Neural cell (in vitro differentiated cells): Measurements from ENCODE around the gene CBR3. TPM values are rescaled to one million over a fixed set of nuclear protein-coding genes. Genes with fewer than 3 reads are reported as not detected.
"Not testable (repeated sequence)": the region's sequence is repeated elsewhere in the genome, so short reads cannot be mapped to it uniquely, and the experiment has no call there.

Experiments used
- H2AFZ ChIP-seq: fragments of 200-600, 300-800 bp; sonication (generic), shearing (Covaris generic); 2 replicates; pipeline ENCODE4 v1.6.0; 2014; ENCODE audit warnings: low read depth, mild to moderate bottlenecking, antibody characterized with exemption, low read length, moderate library complexity
- H3F3A ChIP-seq: fragments of 200-600 bp; shearing (Covaris generic); 2 replicates; pipeline ENCODE4 v1.6.1; 2016; ENCODE audit warnings: mild to moderate bottlenecking, moderate library complexity, mixed read lengths, antibody characterized with exemption, low read length; ENCODE audit not compliant: insufficient read depth, poor library complexity, severe bottlenecking
- H3K27ac ChIP-seq: fragments of 200-600, 300-800 bp; sonication (generic), shearing (Covaris generic); 2 replicates; pipeline ENCODE4 v1.5.1; 2014; ENCODE audit warnings: mild to moderate bottlenecking, low read length, moderate library complexity
- H3K27me3 ChIP-seq: fragments of 300-800, 200-600 bp; sonication (generic), shearing (Covaris generic); 2 replicates; pipeline ENCODE4 v1.6.0; 2014; ENCODE audit warnings: mild to moderate bottlenecking, low read depth, low read length, moderate library complexity; ENCODE audit not compliant: insufficient read depth
- H3K36me3 ChIP-seq: fragments of 300-800, 200-600 bp; sonication (generic), shearing (Covaris generic); 2 replicates; pipeline ENCODE4 v1.5.1; 2014; ENCODE audit warnings: mild to moderate bottlenecking, antibody characterized with exemption, low read length, moderate library complexity; ENCODE audit not compliant: insufficient read depth
- H3K4me2 ChIP-seq: fragments of 300-800, 200-600 bp; sonication (generic), shearing (Covaris generic); 2 replicates; pipeline ENCODE4 v1.6.0; 2014; ENCODE audit warnings: mild to moderate bottlenecking, low read length
- H3K4me3 ChIP-seq: fragments of 300-800, 200-600 bp; sonication (generic), shearing (Covaris generic); 2 replicates; pipeline ENCODE4 v1.5.1; 2014; ENCODE audit warnings: mild to moderate bottlenecking, low read length, moderate library complexity
- H3K79me2 ChIP-seq: fragments of 200-600 bp; shearing (Covaris generic); replicated peaks from 2 replicates; pipeline ENCODE4 v1.6.0; 2014; ENCODE audit warnings: mild to moderate bottlenecking, low read length, moderate library complexity; ENCODE audit not compliant: insufficient read depth
- H3K9ac ChIP-seq: fragments of 300-800, 200-600 bp; sonication (generic), shearing (Covaris generic); 2 replicates; pipeline ENCODE4 v1.6.1; 2016; ENCODE audit warnings: mild to moderate bottlenecking, low read length, mixed read lengths
- H3K9me2 ChIP-seq: fragments of 200-600 bp; shearing (Covaris generic); 2 replicates; pipeline ENCODE4 v1.6.1; 2016; ENCODE audit warnings: mild to moderate bottlenecking, low read length, mixed read lengths; ENCODE audit not compliant: insufficient read depth
- H3K9me3 ChIP-seq: fragments of 200-600, 300-800 bp; sonication (generic), shearing (Covaris generic); 2 replicates; pipeline ENCODE4 v1.6.1; 2016; ENCODE audit warnings: mild to moderate bottlenecking, mixed run types, low read length, moderate library complexity, mixed read lengths
- H4K20me1 ChIP-seq: fragments of 200-600 bp; shearing (Covaris generic); 2 replicates; pipeline ENCODE4 v1.6.1; 2016; ENCODE audit warnings: mild to moderate bottlenecking, mixed run types; ENCODE audit not compliant: insufficient read depth
- EP300 ChIP-seq: fragments of 450-650 bp; conservative IDR thresholded peaks from 2 replicates; pipeline ENCODE4 v1.6.1; 2014; ENCODE audit warnings: antibody characterized with exemption, mild to moderate bottlenecking, moderate library complexity; ENCODE audit not compliant: poor library complexity, severe bottlenecking
- EZH2 ChIP-seq: fragments of 200-600, 300-800 bp; shearing (Covaris generic), sonication (generic); IDR thresholded peaks from 2 replicates; pipeline ENCODE4 v1.6.1; 2014; ENCODE audit warnings: antibody characterized with exemption, low read length, borderline replicate concordance, mild to moderate bottlenecking; ENCODE audit not compliant: insufficient read depth, poor library complexity, severe bottlenecking
- MXI1 ChIP-seq: fragments of 450-650 bp; conservative IDR thresholded peaks from 2 replicates; pipeline ENCODE4 v1.6.1; 2014; ENCODE audit warnings: antibody characterized with exemption, mild to moderate bottlenecking; ENCODE audit not compliant: poor library complexity, severe bottlenecking
- POLR2AphosphoS5 ChIP-seq: IDR thresholded peaks from 2 replicates; pipeline ENCODE4 v1.6.1; 2012
- RAD21 ChIP-seq: fragments of 450-650 bp; conservative IDR thresholded peaks from 2 replicates; pipeline ENCODE4 v1.6.1; 2014; ENCODE audit warnings: antibody characterized with exemption, mild to moderate bottlenecking, moderate library complexity
- SMC3 ChIP-seq: fragments of 450-650 bp; conservative IDR thresholded peaks from 2 replicates; pipeline ENCODE4 v1.6.1; 2014; ENCODE audit warnings: antibody characterized with exemption, mild to moderate bottlenecking, moderate library complexity; ENCODE audit not compliant: poor library complexity
- TAF1 ChIP-seq: IDR thresholded peaks from 2 replicates; pipeline ENCODE4 v1.6.1; 2012; ENCODE audit warnings: low read depth
- polyA plus RNA-seq: library from polyadenylated mRNA; depleted of rRNA; stranded (reverse); fragments of >200 nt; gene quantifications from 2 replicates; pipeline ENCODE4 v1.2.3, GENCODE V29; 2014
- TF ChIP-seq, protein P1 (sequence below): fragments of 450-650 bp; IDR thresholded peaks from 2 replicates; pipeline ENCODE4 v1.5.1; 2014; ENCODE audit warnings: antibody characterized with exemption, mild to moderate bottlenecking, moderate library complexity; ENCODE audit not compliant: poor library complexity, severe bottlenecking
- TF ChIP-seq, protein P2 (sequence below): IDR thresholded peaks from 2 replicates; pipeline ENCODE4 v1.6.1; 2012; ENCODE audit warnings: borderline replicate concordance

The CBR3 gene
- polyA plus RNA-seq, 1 donor from 2014 or later = not detected

DNA sequence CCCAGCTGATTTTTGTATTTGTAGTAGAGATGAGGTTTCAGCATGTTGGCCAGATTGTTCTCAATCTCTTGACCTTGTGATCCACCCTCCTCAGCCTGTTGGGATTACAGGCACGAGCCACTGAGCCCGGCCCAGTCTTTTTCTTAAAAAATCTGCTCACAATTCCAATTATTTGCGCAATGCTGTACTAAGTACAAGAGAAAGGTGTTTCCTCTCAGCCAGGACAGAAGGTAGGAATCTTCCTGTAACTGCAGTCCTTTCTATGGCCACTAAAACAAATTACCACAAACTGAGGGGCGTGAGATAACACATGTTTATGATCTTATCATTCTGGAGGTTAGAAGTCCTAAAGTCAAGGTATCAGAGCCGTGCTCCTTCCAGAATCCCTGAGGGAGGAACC is 6.9 kb upstream of the CBR3 start:
- Histone ChIP-seq H3K79me2 (no peaks in the 10 kb centered on the region), H2AFZ (no peak overlapping the region), H3K27ac (no peak overlapping the region), H3K36me3 (no peaks in the 10 kb centered on the region), H3K9me2 (no peaks in the 10 kb centered on the region), H3K27me3 (peaks cover 21% of the 10 kb centered on the region), H4K20me1 (no peaks in the 10 kb centered on the region), H3K9me3 (no peaks in the 10 kb centered on the region), H3K4me2 (no peak overlapping the region), H3K9ac (no peak overlapping the region), H3F3A (no peaks in the 10 kb centered on the region), H3K4me3 (no peak overlapping the region)
- no peak for TF ChIP-seq MXI1
- TF ChIP-seq EP300 = no peak
- TF ChIP-seq, protein P1, sequence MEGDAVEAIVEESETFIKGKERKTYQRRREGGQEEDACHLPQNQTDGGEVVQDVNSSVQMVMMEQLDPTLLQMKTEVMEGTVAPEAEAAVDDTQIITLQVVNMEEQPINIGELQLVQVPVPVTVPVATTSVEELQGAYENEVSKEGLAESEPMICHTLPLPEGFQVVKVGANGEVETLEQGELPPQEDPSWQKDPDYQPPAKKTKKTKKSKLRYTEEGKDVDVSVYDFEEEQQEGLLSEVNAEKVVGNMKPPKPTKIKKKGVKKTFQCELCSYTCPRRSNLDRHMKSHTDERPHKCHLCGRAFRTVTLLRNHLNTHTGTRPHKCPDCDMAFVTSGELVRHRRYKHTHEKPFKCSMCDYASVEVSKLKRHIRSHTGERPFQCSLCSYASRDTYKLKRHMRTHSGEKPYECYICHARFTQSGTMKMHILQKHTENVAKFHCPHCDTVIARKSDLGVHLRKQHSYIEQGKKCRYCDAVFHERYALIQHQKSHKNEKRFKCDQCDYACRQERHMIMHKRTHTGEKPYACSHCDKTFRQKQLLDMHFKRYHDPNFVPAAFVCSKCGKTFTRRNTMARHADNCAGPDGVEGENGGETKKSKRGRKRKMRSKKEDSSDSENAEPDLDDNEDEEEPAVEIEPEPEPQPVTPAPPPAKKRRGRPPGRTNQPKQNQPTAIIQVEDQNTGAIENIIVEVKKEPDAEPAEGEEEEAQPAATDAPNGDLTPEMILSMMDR = no peak
- no peak for TF ChIP-seq EZH2
- TF ChIP-seq RAD21 = no peak
- no peak for TF ChIP-seq TAF1
- no peak for TF ChIP-seq POLR2AphosphoS5
- no peak for TF ChIP-seq SMC3
- TF ChIP-seq, protein P2, sequence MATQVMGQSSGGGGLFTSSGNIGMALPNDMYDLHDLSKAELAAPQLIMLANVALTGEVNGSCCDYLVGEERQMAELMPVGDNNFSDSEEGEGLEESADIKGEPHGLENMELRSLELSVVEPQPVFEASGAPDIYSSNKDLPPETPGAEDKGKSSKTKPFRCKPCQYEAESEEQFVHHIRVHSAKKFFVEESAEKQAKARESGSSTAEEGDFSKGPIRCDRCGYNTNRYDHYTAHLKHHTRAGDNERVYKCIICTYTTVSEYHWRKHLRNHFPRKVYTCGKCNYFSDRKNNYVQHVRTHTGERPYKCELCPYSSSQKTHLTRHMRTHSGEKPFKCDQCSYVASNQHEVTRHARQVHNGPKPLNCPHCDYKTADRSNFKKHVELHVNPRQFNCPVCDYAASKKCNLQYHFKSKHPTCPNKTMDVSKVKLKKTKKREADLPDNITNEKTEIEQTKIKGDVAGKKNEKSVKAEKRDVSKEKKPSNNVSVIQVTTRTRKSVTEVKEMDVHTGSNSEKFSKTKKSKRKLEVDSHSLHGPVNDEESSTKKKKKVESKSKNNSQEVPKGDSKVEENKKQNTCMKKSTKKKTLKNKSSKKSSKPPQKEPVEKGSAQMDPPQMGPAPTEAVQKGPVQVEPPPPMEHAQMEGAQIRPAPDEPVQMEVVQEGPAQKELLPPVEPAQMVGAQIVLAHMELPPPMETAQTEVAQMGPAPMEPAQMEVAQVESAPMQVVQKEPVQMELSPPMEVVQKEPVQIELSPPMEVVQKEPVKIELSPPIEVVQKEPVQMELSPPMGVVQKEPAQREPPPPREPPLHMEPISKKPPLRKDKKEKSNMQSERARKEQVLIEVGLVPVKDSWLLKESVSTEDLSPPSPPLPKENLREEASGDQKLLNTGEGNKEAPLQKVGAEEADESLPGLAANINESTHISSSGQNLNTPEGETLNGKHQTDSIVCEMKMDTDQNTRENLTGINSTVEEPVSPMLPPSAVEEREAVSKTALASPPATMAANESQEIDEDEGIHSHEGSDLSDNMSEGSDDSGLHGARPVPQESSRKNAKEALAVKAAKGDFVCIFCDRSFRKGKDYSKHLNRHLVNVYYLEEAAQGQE = no peak

DNA sequence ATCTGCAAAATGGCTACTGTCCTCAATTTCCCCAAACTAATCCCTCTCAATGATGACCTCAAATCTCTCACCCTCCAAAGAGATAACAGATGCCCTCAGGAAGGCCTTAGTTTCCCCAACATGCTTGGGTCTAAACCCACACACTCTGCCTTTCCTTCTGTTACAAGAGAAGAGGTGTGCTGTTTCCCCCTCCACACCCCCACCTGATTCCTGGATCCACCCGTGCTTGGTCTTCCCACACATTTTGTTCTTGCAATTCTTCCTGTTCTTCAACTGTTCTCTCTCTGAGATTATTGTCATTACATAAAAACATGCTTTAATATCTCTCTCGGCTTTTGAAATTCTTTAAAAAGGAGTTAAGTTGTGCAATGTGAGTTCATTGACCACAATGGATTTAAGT is 5.7 kb upstream of the CBR3 start:
- H3K9me3 ChIP-seq = no peaks in the 10 kb centered on the region
- TF ChIP-seq, protein P1 = no peak
- TF ChIP-seq TAF1 (no peak), MXI1 (no peak), POLR2AphosphoS5 (no peak), SMC3 (no peak), EP300 (no peak), EZH2 (no peak), RAD21 (no peak)
- TF ChIP-seq, protein P2 = no peak
- no peak overlapping the region for H3K4me3 ChIP-seq
- no peaks in the 10 kb centered on the region for H4K20me1 ChIP-seq
- H3K79me2 ChIP-seq = no peaks in the 10 kb centered on the region
- no peaks in the 10 kb centered on the region for H3F3A ChIP-seq
- H3K36me3 ChIP-seq = no peaks in the 10 kb centered on the region
- H3K9ac ChIP-seq = no peak overlapping the region
- H3K27me3 ChIP-seq = peaks cover 31% of the 10 kb centered on the region
- H3K4me2 ChIP-seq = no peak overlapping the region
- no peak overlapping the region for H3K27ac ChIP-seq
- no peak overlapping the region for H2AFZ ChIP-seq
- H3K9me2 ChIP-seq = no peaks in the 10 kb centered on the region

DNA sequence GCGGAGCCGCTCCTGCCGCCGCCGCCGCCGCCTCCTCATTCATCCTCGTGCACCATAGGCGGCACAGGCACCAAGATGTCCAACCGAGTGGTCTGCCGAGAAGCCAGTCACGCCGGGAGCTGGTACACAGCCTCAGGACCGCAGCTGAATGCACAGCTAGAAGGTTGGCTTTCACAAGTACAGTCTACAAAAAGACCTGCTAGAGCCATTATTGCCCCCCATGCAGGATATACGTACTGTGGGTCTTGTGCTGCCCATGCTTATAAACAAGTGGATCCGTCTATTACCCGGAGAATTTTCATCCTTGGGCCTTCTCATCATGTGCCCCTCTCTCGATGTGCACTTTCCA is 4.5 kb upstream of the CBR3 start:
- not testable (repeated sequence) for H2AFZ ChIP-seq, H3K9ac ChIP-seq, H4K20me1 ChIP-seq, H3K79me2 ChIP-seq, H3F3A ChIP-seq, H3K27ac ChIP-seq, H3K4me3 ChIP-seq, H3K36me3 ChIP-seq, H3K4me2 ChIP-seq, H3K9me3 ChIP-seq, H3K9me2 ChIP-seq
- peaks cover 42% of the 10 kb centered on the region for H3K27me3 ChIP-seq
